LNCaP clone FGC (cell line): Measurements from ENCODE around the gene KRTAP10-1.

Experiments used
- DNase-seq: peaks from one replicate; pipeline ENCODE4 v3.0.0-alpha.2; 2011; ENCODE audit warnings: low read depth
- H3K4me3 ChIP-seq: 2 replicates; pipeline ENCODE4 v1.5.1; 2011; ENCODE audit warnings: mild to moderate bottlenecking, low read depth, low read length, control low read depth
- TF ChIP-seq, protein P1 (sequence below): IDR thresholded peaks from 2 replicates; pipeline ENCODE4 v1.5.1; 2012; ENCODE audit warnings: mild to moderate bottlenecking; ENCODE audit not compliant: control insufficient read depth, insufficient read depth; ENCODE audit errors: extremely low read depth

KRTAP10-1 gene

GRCh38 chr21:44526096-44526997 lies 13.6 kb downstream of the KRTAP10-1 start:
- no peak overlapping the region for H3K4me3 ChIP-seq
- TF ChIP-seq, protein P1, sequence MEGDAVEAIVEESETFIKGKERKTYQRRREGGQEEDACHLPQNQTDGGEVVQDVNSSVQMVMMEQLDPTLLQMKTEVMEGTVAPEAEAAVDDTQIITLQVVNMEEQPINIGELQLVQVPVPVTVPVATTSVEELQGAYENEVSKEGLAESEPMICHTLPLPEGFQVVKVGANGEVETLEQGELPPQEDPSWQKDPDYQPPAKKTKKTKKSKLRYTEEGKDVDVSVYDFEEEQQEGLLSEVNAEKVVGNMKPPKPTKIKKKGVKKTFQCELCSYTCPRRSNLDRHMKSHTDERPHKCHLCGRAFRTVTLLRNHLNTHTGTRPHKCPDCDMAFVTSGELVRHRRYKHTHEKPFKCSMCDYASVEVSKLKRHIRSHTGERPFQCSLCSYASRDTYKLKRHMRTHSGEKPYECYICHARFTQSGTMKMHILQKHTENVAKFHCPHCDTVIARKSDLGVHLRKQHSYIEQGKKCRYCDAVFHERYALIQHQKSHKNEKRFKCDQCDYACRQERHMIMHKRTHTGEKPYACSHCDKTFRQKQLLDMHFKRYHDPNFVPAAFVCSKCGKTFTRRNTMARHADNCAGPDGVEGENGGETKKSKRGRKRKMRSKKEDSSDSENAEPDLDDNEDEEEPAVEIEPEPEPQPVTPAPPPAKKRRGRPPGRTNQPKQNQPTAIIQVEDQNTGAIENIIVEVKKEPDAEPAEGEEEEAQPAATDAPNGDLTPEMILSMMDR, result no peak
- no peak for DNase-seq

GRCh38 chr21:44525391-44526095 lies 14.5 kb downstream of the KRTAP10-1 start:
- TF ChIP-seq, protein P1, result no peak
- no peak overlapping the region for H3K4me3 ChIP-seq
- DNase-seq, result no peak

- DNase-seq, result no peak
- TF ChIP-seq, protein P1, result no peak
- no peak overlapping the region for H3K4me3 ChIP-seq
These were observed 15.3 kb downstream of the KRTAP10-1 start for GRCh38 chr21:44524414-44525371.

GRCh38 chr21:44523567-44524413 lies 16.2 kb downstream of the KRTAP10-1 start:
- no peak overlapping the region for H3K4me3 ChIP-seq
- TF ChIP-seq, protein P1, result no peak
- DNase-seq, result no peak

DNA sequence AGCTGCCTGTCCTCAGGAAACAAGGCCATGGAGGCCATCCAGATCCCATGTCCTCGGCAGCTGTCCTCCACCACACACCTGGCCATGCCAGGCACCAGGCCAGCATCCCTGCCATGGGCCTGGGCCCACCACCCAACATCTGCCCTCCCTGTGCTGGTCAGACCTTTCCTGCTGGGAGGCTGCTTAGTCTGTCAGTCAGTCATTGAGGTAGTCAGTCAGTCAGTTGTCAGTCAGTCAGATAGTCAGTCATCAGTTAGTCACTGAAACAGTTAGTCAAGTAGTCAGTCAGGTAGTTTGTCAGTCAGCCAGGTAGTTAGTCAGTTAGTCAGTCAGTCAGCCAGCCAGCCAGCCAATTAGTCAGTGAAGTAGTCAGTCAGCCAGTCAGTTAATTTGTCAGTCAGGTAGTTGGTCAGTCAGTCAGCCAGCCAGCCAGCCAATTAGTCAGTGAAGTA lies 17.2 kb downstream of the KRTAP10-1 start:
- TF ChIP-seq, protein P1, result no peak
- no peak overlapping the region for H3K4me3 ChIP-seq
- no peak for DNase-seq
